ENCODE measurements around the gene CTDSPL.

CTDSPL gene

GRCh38 chr3:37862219-37862902 is 681 bp downstream of the CTDSPL start:
- Histone ChIP-seq H3K4me3 (ENCODE audit: control insufficient read depth in 1 of 7, extremely low read depth in 1 of 7, insufficient read depth in 4 of 7, low read depth in 2 of 7, low read length in 6 of 7) (peak overlapping the region; percentile 60 to 92 (median 77)), H3K9me3 (ENCODE audit: control extremely low read depth in 1 of 5, control insufficient read depth in 4 of 5, insufficient read depth in 2 of 5, low read depth in 1 of 5, low read length in 4 of 5) (peaks cover 0 to 3% (median 0%) of the 10 kb centered on the region in 5 experiments), H3K36me3 (ENCODE audit: control insufficient read depth in 4 of 4, insufficient read depth in 4 of 4, low read length in 3 of 4) (no peaks in the 10 kb centered on the region), H3K27me3 (replicated peaks in 2 of 5; ENCODE audit: control insufficient read depth in 4 of 5, insufficient read depth in 5 of 5, low read length in 4 of 5) (no peaks in the 10 kb centered on the region), H3K4me1 (ENCODE audit: control extremely low read depth in 1 of 4, control insufficient read depth in 4 of 4, insufficient read depth in 4 of 4, low read length in 3 of 4) (peaks cover 0 to 43% (median 34%) of the 10 kb centered on the region in 4 experiments), H3K27ac (ENCODE audit: insufficient read depth in 1 of 2, low read depth in 1 of 2, low read length in 2 of 2, poor library complexity in 1 of 2, severe bottlenecking in 2 of 2) (no peak overlapping the region)
- CTCF ChIA-PET, result interaction anchor here (0.9 to 4.6 kb wide), 3 partner anchors 8 to 104 kb away, joined by 3 to 41 read pairs (median 4); no protein-coding TSS in a partner anchor
- WGBS (ENCODE audit: insufficient coverage), result 2% methylated on average over 26 of the region's 38 CpGs
- POLR2A ChIA-PET, result interaction anchor here (0.6 kb wide), 1 partner anchor 38 kb away, joined by 5 read pairs; no protein-coding TSS in a partner anchor
- peak; percentile 25 to 75 (median 57) for DNase-seq

- Histone ChIP-seq H3K4me3 (ENCODE audit: control insufficient read depth in 1 of 7, extremely low read depth in 1 of 7, insufficient read depth in 4 of 7, low read depth in 2 of 7, low read length in 6 of 7) (peak overlapping the region; percentile 60 to 92 (median 77)), H3K27me3 (replicated peaks in 2 of 5; ENCODE audit: control insufficient read depth in 4 of 5, insufficient read depth in 5 of 5, low read length in 4 of 5) (no peaks in the 10 kb centered on the region), H3K27ac (ENCODE audit: insufficient read depth in 1 of 2, low read depth in 1 of 2, low read length in 2 of 2, poor library complexity in 1 of 2, severe bottlenecking in 2 of 2) (no peak overlapping the region), H3K4me1 (ENCODE audit: control extremely low read depth in 1 of 4, control insufficient read depth in 4 of 4, insufficient read depth in 4 of 4, low read length in 3 of 4) (peaks cover 0 to 43% (median 34%) of the 10 kb centered on the region in 4 experiments), H3K36me3 (ENCODE audit: control insufficient read depth in 4 of 4, insufficient read depth in 4 of 4, low read length in 3 of 4) (no peaks in the 10 kb centered on the region), H3K9me3 (ENCODE audit: control extremely low read depth in 1 of 5, control insufficient read depth in 4 of 5, insufficient read depth in 2 of 5, low read depth in 1 of 5, low read length in 4 of 5) (peaks cover 0 to 4% (median 0%) of the 10 kb centered on the region in 5 experiments)
- ChIA-PET POLR2A (no interaction called here), CTCF (interaction anchor here (0.9 to 4.6 kb wide), 6 partner anchors 8 to 103 kb away, joined by 3 to 41 read pairs (median 4); no protein-coding TSS in a partner anchor)
- DNase-seq, result peak in 2 of 3 donors; percentile 22 to 56
- 14% methylated on average over 6 of the region's 13 CpGs for WGBS (ENCODE audit: insufficient coverage)
These were observed 1.5 kb downstream of the CTDSPL start for GRCh38 chr3:37862903-37863815.

GRCh38 chr3:37863949-37864822 is 2.5 kb downstream of the CTDSPL start:
- CTCF ChIA-PET, result interaction anchor here (1.0 to 4.6 kb wide), 6 partner anchors 9 to 102 kb away, joined by 3 to 41 read pairs (median 6); no protein-coding TSS in a partner anchor
- no peaks in the 10 kb centered on the region for H3K27me3 ChIP-seq (replicated peaks in 2 of 5; ENCODE audit: control insufficient read depth in 4 of 5, insufficient read depth in 5 of 5, low read length in 4 of 5)
- H3K4me1 ChIP-seq (ENCODE audit: control extremely low read depth in 1 of 4, control insufficient read depth in 4 of 4, insufficient read depth in 4 of 4, low read length in 3 of 4), result peaks cover 0 to 43% (median 34%) of the 10 kb centered on the region in 4 experiments
- peaks cover 0 to 4% (median 0%) of the 10 kb centered on the region in 5 experiments for H3K9me3 ChIP-seq (ENCODE audit: control extremely low read depth in 1 of 5, control insufficient read depth in 4 of 5, insufficient read depth in 2 of 5, low read depth in 1 of 5, low read length in 4 of 5)
- no peaks in the 10 kb centered on the region for H3K36me3 ChIP-seq (ENCODE audit: control insufficient read depth in 4 of 4, insufficient read depth in 4 of 4, low read length in 3 of 4)
- no peak overlapping the region for H3K27ac ChIP-seq (ENCODE audit: insufficient read depth in 1 of 2, low read depth in 1 of 2, low read length in 2 of 2, poor library complexity in 1 of 2, severe bottlenecking in 2 of 2)
- WGBS (ENCODE audit: insufficient coverage), result 6% methylated on average over 2 of the region's 5 CpGs
- DNase-seq, result no peak
- POLR2A ChIA-PET, result no interaction called here
- peak overlapping the region in 3 of 7 experiments; percentile 77 to 92 (median 84) for H3K4me3 ChIP-seq (ENCODE audit: control insufficient read depth in 1 of 7, extremely low read depth in 1 of 7, insufficient read depth in 4 of 7, low read depth in 2 of 7, low read length in 6 of 7)

- no peaks in the 10 kb centered on the region for H3K36me3 ChIP-seq (ENCODE audit: control insufficient read depth in 4 of 4, insufficient read depth in 4 of 4, low read length in 3 of 4)
- peaks cover 0 to 8% (median 0%) of the 10 kb centered on the region in 5 experiments for H3K9me3 ChIP-seq (ENCODE audit: control extremely low read depth in 1 of 5, control insufficient read depth in 4 of 5, insufficient read depth in 2 of 5, low read depth in 1 of 5, low read length in 4 of 5)
- no peaks in the 10 kb centered on the region for H3K27me3 ChIP-seq (replicated peaks in 2 of 5; ENCODE audit: control insufficient read depth in 4 of 5, insufficient read depth in 5 of 5, low read length in 4 of 5)
- ChIA-PET CTCF (interaction anchor here (1.4 to 4.6 kb wide), 7 partner anchors 10 to 102 kb away, joined by 5 to 41 read pairs (median 7); no protein-coding TSS in a partner anchor), POLR2A (no interaction called here)
- H3K4me3 ChIP-seq (ENCODE audit: control insufficient read depth in 1 of 7, extremely low read depth in 1 of 7, insufficient read depth in 4 of 7, low read depth in 2 of 7, low read length in 6 of 7), result no peak overlapping the region
- H3K4me1 ChIP-seq (ENCODE audit: control extremely low read depth in 1 of 4, control insufficient read depth in 4 of 4, insufficient read depth in 4 of 4, low read length in 3 of 4), result peaks cover 0 to 36% (median 29%) of the 10 kb centered on the region in 4 experiments
- no CpG with 5 or more reads among the region's 1 CpG for WGBS (ENCODE audit: insufficient coverage)
- peak in 2 of 3 donors; percentile 57 to 67 for DNase-seq
- H3K27ac ChIP-seq (ENCODE audit: insufficient read depth in 1 of 2, low read depth in 1 of 2, low read length in 2 of 2, poor library complexity in 1 of 2, severe bottlenecking in 2 of 2), result no peak overlapping the region
These were observed 3.2 kb downstream of the CTDSPL start for GRCh38 chr3:37864904-37865303.

- no CpG with 5 or more reads among the region's 1 CpG for WGBS (ENCODE audit: insufficient coverage)
- Histone ChIP-seq H3K4me1 (ENCODE audit: control extremely low read depth in 1 of 4, control insufficient read depth in 4 of 4, insufficient read depth in 4 of 4, low read length in 3 of 4) (peaks cover 0 to 27% (median 18%) of the 10 kb centered on the region in 4 experiments), H3K4me3 (ENCODE audit: control insufficient read depth in 1 of 7, extremely low read depth in 1 of 7, insufficient read depth in 4 of 7, low read depth in 2 of 7, low read length in 6 of 7) (no peak overlapping the region), H3K27ac (ENCODE audit: insufficient read depth in 1 of 2, low read depth in 1 of 2, low read length in 2 of 2, poor library complexity in 1 of 2, severe bottlenecking in 2 of 2) (no peak overlapping the region), H3K36me3 (ENCODE audit: control insufficient read depth in 4 of 4, insufficient read depth in 4 of 4, low read length in 3 of 4) (peaks cover 0 to 3% (median 0%) of the 10 kb centered on the region in 4 experiments), H3K27me3 (replicated peaks in 2 of 5; ENCODE audit: control insufficient read depth in 4 of 5, insufficient read depth in 5 of 5, low read length in 4 of 5) (no peaks in the 10 kb centered on the region), H3K9me3 (ENCODE audit: control extremely low read depth in 1 of 5, control insufficient read depth in 4 of 5, insufficient read depth in 2 of 5, low read depth in 1 of 5, low read length in 4 of 5) (peaks cover 0 to 26% (median 4%) of the 10 kb centered on the region in 5 experiments)
- ChIA-PET CTCF (interaction anchor here (1.0 to 4.6 kb wide), 6 partner anchors 11 to 99 kb away, joined by 3 to 41 read pairs (median 9); no protein-coding TSS in a partner anchor), POLR2A (no interaction called here)
- DNase-seq, result no peak
These were observed 5.5 kb downstream of the CTDSPL start for GRCh38 chr3:37867144-37867543.

GRCh38 chr3:37871858-37872257 is 10.2 kb downstream of the CTDSPL start:
- Histone ChIP-seq H3K36me3 (ENCODE audit: control insufficient read depth in 4 of 4, insufficient read depth in 4 of 4, low read length in 3 of 4) (peaks cover 0 to 8% (median 0%) of the 10 kb centered on the region in 4 experiments), H3K4me1 (ENCODE audit: control extremely low read depth in 1 of 4, control insufficient read depth in 4 of 4, insufficient read depth in 4 of 4, low read length in 3 of 4) (no peaks in the 10 kb centered on the region), H3K9me3 (ENCODE audit: control extremely low read depth in 1 of 5, control insufficient read depth in 4 of 5, insufficient read depth in 2 of 5, low read depth in 1 of 5, low read length in 4 of 5) (peaks cover 5 to 35% (median 6%) of the 10 kb centered on the region in 5 experiments), H3K27me3 (replicated peaks in 2 of 5; ENCODE audit: control insufficient read depth in 4 of 5, insufficient read depth in 5 of 5, low read length in 4 of 5) (no peaks in the 10 kb centered on the region), H3K27ac (ENCODE audit: insufficient read depth in 1 of 2, low read depth in 1 of 2, low read length in 2 of 2, poor library complexity in 1 of 2, severe bottlenecking in 2 of 2) (no peak overlapping the region), H3K4me3 (ENCODE audit: control insufficient read depth in 1 of 7, extremely low read depth in 1 of 7, insufficient read depth in 4 of 7, low read depth in 2 of 7, low read length in 6 of 7) (peak overlapping the region in 1 of 7 experiments; percentile 33)
- no peak for DNase-seq
- 100% methylated on average over 2 of the region's 3 CpGs for WGBS (ENCODE audit: insufficient coverage)
- POLR2A ChIA-PET, result no interaction called here
- CTCF ChIA-PET, result interaction anchor here (0.8 to 2.2 kb wide), 6 partner anchors 10 to 39 kb away, joined by 3 to 8 read pairs (median 6); no protein-coding TSS in a partner anchor

All from common myeloid progenitor, CD34-positive (primary cell).